HCT116 (cell line): ENCODE data around the gene C17orf58. TPM values are rescaled to one million over a fixed set of nuclear protein-coding genes. Genes with fewer than 3 reads are reported as not detected.

Experiments used
- ATAC-seq: fragments of 200-7000 bp; cut with Tn5 transposase; 2 replicates; pipeline ENCODE4 v1.9.1; 2020; ENCODE audit warnings: mild to moderate bottlenecking, moderate library complexity
- BruUV-seq: library from RNA; stranded (reverse); fragments of 400-500 nt; replicated peaks from 2 replicates; lab custom pipeline; 2021; lab: Mats Ljungman, UMichigan
- CTCF ChIA-PET: fragments of 300-600 bp; sonication (Branson Sonifier 250); formaldehyde crosslinking; loops from one replicate; lab custom pipeline; 2021; ENCODE audit warnings: antibody characterized with exemption; lab: Charles Lee
- POLR2A ChIA-PET: fragments of 300-600, 350-600 bp; sonication (Branson Sonifier 250); formaldehyde crosslinking; loops from one replicate; lab custom pipeline; 2021; ENCODE audit warnings: antibody characterized with exemption; lab: Charles Lee
- RAD21 ChIA-PET, 2 experiments: fragments of 300-600 bp; sonication (Branson Sonifier 250); formaldehyde crosslinking; loops; one replicate each; lab custom pipeline; 2023; ENCODE audit warnings: low total read pairs in 2 of 2; ENCODE audit not compliant: uncharacterized antibody in 2 of 2, unreplicated experiment in 2 of 2, low non-redundant PET in 1 of 2; lab: Charles Lee
- DNase-seq: peaks from one replicate; pipeline ENCODE4 v3.0.0-alpha.2; 2010; ENCODE audit warnings: low read depth, low spot score
- H2AFZ ChIP-seq: fragments of 200-600 bp; shearing (Covaris generic), sonication (generic); 2 replicates; pipeline ENCODE4 v1.6.1; 2017; ENCODE audit warnings: low read depth, mixed run types, mixed read lengths, antibody characterized with exemption, low read length; ENCODE audit not compliant: poor library complexity, severe bottlenecking
- H3K27ac ChIP-seq: 2 replicates; pipeline ENCODE4 v1.5.1; 2012; ENCODE audit warnings: low read depth, low read length
- H3K27me3 ChIP-seq: fragments of 200-600 bp; sonication (generic); 2 replicates; pipeline ENCODE4 v1.6.1; 2016; ENCODE audit warnings: mixed run types, low read length, mixed read lengths; ENCODE audit not compliant: insufficient read depth
- H3K36me3 ChIP-seq, 2 experiments: fragments of 200-500 bp in 1 of 2; fragments of 200-600 bp in 1 of 2; sonication (Bioruptor generic) in 1 of 2; sonication (generic) in 1 of 2; 2 replicates each; pipeline versions ENCODE4 v1.5.1 to v1.6.1; 2014 to 2016; ENCODE audit warnings: low read length in 2 of 2, inconsistent platforms in 1 of 2, mixed read lengths in 1 of 2, mixed run types in 1 of 2; ENCODE audit not compliant: insufficient read depth in 2 of 2, control insufficient read depth in 1 of 2
- H3K4me1 ChIP-seq, 2 experiments: fragments of 200-600 bp in 1 of 2; sonication (generic) in 1 of 2; 2 replicates each; pipeline versions ENCODE4 v1.5.1 to v1.6.1; 2012 to 2017; ENCODE audit warnings: low read length in 2 of 2, inconsistent platforms in 1 of 2, mild to moderate bottlenecking in 1 of 2, mixed read lengths in 1 of 2, mixed run types in 1 of 2, moderate library complexity in 1 of 2; ENCODE audit not compliant: insufficient read depth in 2 of 2, control insufficient read depth in 1 of 2
- H3K4me2 ChIP-seq: fragments of 200-600 bp; sonication (generic); 2 replicates; pipeline ENCODE4 v1.6.1; 2017; ENCODE audit warnings: mixed run types, low read length, mixed read lengths
- H3K4me3 ChIP-seq, 2 experiments: fragments of 200-600 bp in 1 of 2; sonication (generic) in 1 of 2; replicated peaks in 1 of 2; 2 replicates each; pipeline ENCODE4 v1.5.1; 2011 to 2016; ENCODE audit warnings: low read length in 2 of 2, control low read depth in 1 of 2, low read depth in 1 of 2, mild to moderate bottlenecking in 1 of 2, mixed read lengths in 1 of 2, mixed run types in 1 of 2
- H3K79me2 ChIP-seq: fragments of 200-600 bp; sonication (generic); 2 replicates; pipeline ENCODE4 v1.6.1; 2017; ENCODE audit warnings: mild to moderate bottlenecking, mixed run types, low read length, moderate library complexity, mixed read lengths; ENCODE audit not compliant: insufficient read depth
- H3K9ac ChIP-seq: fragments of 200-600 bp; sonication (generic); 2 replicates; pipeline ENCODE4 v1.6.1; 2016; ENCODE audit warnings: low read length, mixed read lengths
- H3K9me2 ChIP-seq: fragments of 200-600 bp; sonication (generic), shearing (Covaris generic); 2 replicates; pipeline ENCODE4 v1.6.1; 2017; ENCODE audit warnings: mixed run types, mild to moderate bottlenecking, moderate library complexity; ENCODE audit not compliant: insufficient read depth
- H3K9me3 ChIP-seq, 2 experiments: fragments of 200-500 bp in 1 of 2; fragments of 200-600 bp in 1 of 2; sonication (Bioruptor generic) in 1 of 2; sonication (generic) in 1 of 2; 2 replicates each; pipeline ENCODE4 v1.6.1; 2014 to 2017; ENCODE audit warnings: low read length in 2 of 2, mixed read lengths in 2 of 2, inconsistent platforms in 1 of 2, low read depth in 1 of 2, mild to moderate bottlenecking in 1 of 2, mixed run types in 1 of 2, moderate library complexity in 1 of 2; ENCODE audit not compliant: control insufficient read depth in 1 of 2, insufficient read depth in 1 of 2
- H4K20me1 ChIP-seq: fragments of 200-600 bp; sonication (generic), shearing (Covaris generic); 2 replicates; pipeline ENCODE4 v1.6.1; 2017; ENCODE audit warnings: mixed run types, mild to moderate bottlenecking, moderate library complexity; ENCODE audit not compliant: insufficient read depth
- ATF3 ChIP-seq: IDR thresholded peaks from 2 replicates; pipeline ENCODE4 v1.6.1; 2012
- CEBPB ChIP-seq: IDR thresholded peaks from 2 replicates; pipeline ENCODE4 v1.6.1; 2012; ENCODE audit warnings: low read depth
- EGR1 ChIP-seq: IDR thresholded peaks from 2 replicates; pipeline ENCODE4 v1.6.1; 2012; ENCODE audit warnings: low read depth
- ELF1 ChIP-seq: IDR thresholded peaks from 2 replicates; pipeline ENCODE4 v1.6.1; 2012; ENCODE audit warnings: low read depth, borderline replicate concordance
- EZH2 ChIP-seq: fragments of 200-600 bp; sonication (generic); IDR thresholded peaks from 2 replicates; pipeline ENCODE4 v1.6.1; 2017; ENCODE audit warnings: antibody characterized with exemption, mixed run types
- EZH2phosphoT487 ChIP-seq: fragments of 200-600 bp; IDR thresholded peaks from 2 replicates; pipeline ENCODE4 v1.6.1; 2018; ENCODE audit warnings: antibody characterized with exemption, borderline replicate concordance
- FOSL1 ChIP-seq: IDR thresholded peaks from 2 replicates; pipeline ENCODE4 v1.6.1; 2012; ENCODE audit warnings: low read depth
- JUND ChIP-seq: IDR thresholded peaks from 2 replicates; pipeline ENCODE4 v1.6.1; 2012
- MAX ChIP-seq: IDR thresholded peaks from 2 replicates; pipeline ENCODE4 v1.6.1; 2012
- POLR2A ChIP-seq: IDR thresholded peaks from 2 replicates; pipeline ENCODE4 v1.7.0; 2011; ENCODE audit warnings: borderline replicate concordance; ENCODE audit not compliant: insufficient read depth, insufficient read length; ENCODE audit errors: extremely low read depth
- POLR2AphosphoS5 ChIP-seq: IDR thresholded peaks from 2 replicates; pipeline ENCODE4 v1.6.1; 2011; ENCODE audit warnings: mild to moderate bottlenecking, low read depth, low read length, moderate library complexity
- RAD21 ChIP-seq: IDR thresholded peaks from 2 replicates; pipeline ENCODE4 v1.6.1; 2012; ENCODE audit warnings: low read depth, mild to moderate bottlenecking
- REST ChIP-seq: IDR thresholded peaks from 2 replicates; pipeline ENCODE4 v1.6.1; 2012; ENCODE audit warnings: low read depth
- SIN3A ChIP-seq: IDR thresholded peaks from 2 replicates; pipeline ENCODE4 v1.6.1; 2012; ENCODE audit warnings: low read depth
- SRF ChIP-seq: IDR thresholded peaks from 2 replicates; pipeline ENCODE4 v1.6.1; 2012; ENCODE audit warnings: low read depth
- TCF7L2 ChIP-seq: IDR thresholded peaks from 2 replicates; pipeline ENCODE4 v1.7.0; 2011; ENCODE audit warnings: borderline replicate concordance, inconsistent platforms; ENCODE audit not compliant: insufficient read depth, insufficient read length; ENCODE audit errors: extremely low read depth
- ZFX ChIP-seq: fragments of 450-650 bp; IDR thresholded peaks from 2 replicates; pipeline ENCODE4 v1.6.1; 2017
- ZNF274 ChIP-seq: fragments of 200-500 bp; sonication (Bioruptor generic); IDR thresholded peaks from 2 replicates; pipeline ENCODE4 v1.6.1; 2014; ENCODE audit warnings: mild to moderate bottlenecking, low read depth, low read length, inconsistent platforms
- intact Hi-C: fragments of 100-400 bp; cut with micrococcal nuclease; formaldehyde crosslinking; loops from 2 replicates; pipeline ENCODE4 v1.10.0; 2022
- total RNA-seq: library from RNA; stranded (reverse); gene quantifications from one replicate; pipeline ENCODE4 v1.2.1, GENCODE V29; 2021; ENCODE audit not compliant: unreplicated experiment

C17orf58 gene
- total RNA-seq, 1 experiment from 2014 or later: 38.1 TPM

GRCh38 chr17:67947325-67947813 lies 48.9 kb downstream of the C17orf58 start:
- Histone ChIP-seq H3K79me2 (no peaks in the 10 kb centered on the region), H3K27me3 (no peaks in the 10 kb centered on the region), H3K9me2 (no peaks in the 10 kb centered on the region), H3K4me2 (no peak overlapping the region), H3K27ac (no peak overlapping the region), H3K4me1 (no peaks in the 10 kb centered on the region), H3K4me3 (no peak overlapping the region), H3K36me3 (peaks cover 44 to 64% of the 10 kb centered on the region in 2 experiments)
- RAD21 ChIA-PET: no interaction called here
- TF ChIP-seq TCF7L2 (no peak), EGR1 (no peak), POLR2A (no peak)
- TF ChIP-seq, all 23 proteins: peak for 0
- POLR2A ChIA-PET: no interaction called here
- no peak for DNase-seq
- H4K20me1 ChIP-seq: no peaks in the 10 kb centered on the region
- intact Hi-C loops: no loop called here
- ATAC-seq: no peak
- BruUV-seq: no TSS peak
- no peak overlapping the region for H2AFZ ChIP-seq
- no peak overlapping the region for H3K9ac ChIP-seq
- H3K9me3 ChIP-seq: no peaks in the 10 kb centered on the region
- CTCF ChIA-PET: no interaction called here

GRCh38 chr17:67946513-67946912 lies 49.8 kb downstream of the C17orf58 start:
- H3K4me3 ChIP-seq: no peak overlapping the region
- ChIA-PET RAD21 (no interaction called here), POLR2A (no interaction called here), CTCF (interaction anchor here (1.2 kb wide), 1 partner anchor 254 kb away, joined by 3 read pairs; no protein-coding TSS in a partner anchor)
- ATAC-seq (no peak), DNase-seq (no peak)
- H2AFZ ChIP-seq: no peak overlapping the region
- H3K4me2 ChIP-seq: no peak overlapping the region
- no peaks in the 10 kb centered on the region for H3K4me1 ChIP-seq
- no peaks in the 10 kb centered on the region for H3K27me3 ChIP-seq
- H3K27ac ChIP-seq: no peak overlapping the region
- TF ChIP-seq ELF1: no peak
- no peak for TF ChIP-seq REST
- TF ChIP-seq SRF: no peak
- no peak for TF ChIP-seq ZFX
- TF ChIP-seq TCF7L2: no peak
- no peak for TF ChIP-seq ATF3
- no peak for TF ChIP-seq POLR2AphosphoS5
- TF ChIP-seq EZH2: no peak
- TF ChIP-seq JUND: no peak
- TF ChIP-seq POLR2A: no peak
- no peak for TF ChIP-seq FOSL1
- no peak for TF ChIP-seq RAD21
- no peak for TF ChIP-seq EZH2phosphoT487
- no peak for TF ChIP-seq SIN3A
- no peak for TF ChIP-seq MAX
- TF ChIP-seq EGR1: no peak
- TF ChIP-seq CEBPB: no peak
- no peak for TF ChIP-seq ZNF274
- no peaks in the 10 kb centered on the region for H4K20me1 ChIP-seq
- H3K9me2 ChIP-seq: no peaks in the 10 kb centered on the region
- intact Hi-C loops: no loop called here
- H3K9ac ChIP-seq: no peak overlapping the region
- no TSS peak for BruUV-seq
- no peaks in the 10 kb centered on the region for H3K79me2 ChIP-seq
- H3K36me3 ChIP-seq: peaks cover 44 to 71% of the 10 kb centered on the region in 2 experiments; a peak in 3 of 4 replicates
- H3K9me3 ChIP-seq: no peaks in the 10 kb centered on the region
